Measurements from ENCODE around the gene CREG1.

The CREG1 gene

GRCh38 chr1:167548059-167548932 lies 5.3 kb downstream of the CREG1 start:
- no peak for TF ChIP-seq GATA2 (IDR thresholded peaks at IDR 0.05; ENCODE audit: low read depth, low read length)
- no peak for TF ChIP-seq GATA3 (IDR thresholded peaks at IDR 0.05; ENCODE audit: low read depth, low read length)

GRCh38 chr1:167546935-167547334 lies 6.6 kb downstream of the CREG1 start:
- TF ChIP-seq GATA3 (IDR thresholded peaks at IDR 0.05; ENCODE audit: low read depth, low read length) (no peak), GATA2 (IDR thresholded peaks at IDR 0.05; ENCODE audit: low read depth, low read length) (no peak)

GRCh38 chr1:167545349-167545748 lies 8.2 kb downstream of the CREG1 start:
- TF ChIP-seq GATA2 (IDR thresholded peaks at IDR 0.05; ENCODE audit: low read depth, low read length) = no peak
- no peak for TF ChIP-seq GATA3 (IDR thresholded peaks at IDR 0.05; ENCODE audit: low read depth, low read length)

GRCh38 chr1:167544447-167545093 lies 9.0 kb downstream of the CREG1 start:
- TF ChIP-seq GATA2 (IDR thresholded peaks at IDR 0.05; ENCODE audit: low read depth, low read length) = no peak
- no peak for TF ChIP-seq GATA3 (IDR thresholded peaks at IDR 0.05; ENCODE audit: low read depth, low read length)

GRCh38 chr1:167543199-167543990 lies 10.2 kb downstream of the CREG1 start:
- TF ChIP-seq GATA3 (IDR thresholded peaks at IDR 0.05; ENCODE audit: low read depth, low read length) (no peak), GATA2 (IDR thresholded peaks at IDR 0.05; ENCODE audit: low read depth, low read length) (no peak)

GRCh38 chr1:167542109-167543032 lies 11.2 kb downstream of the CREG1 start:
- TF ChIP-seq GATA2 (IDR thresholded peaks at IDR 0.05; ENCODE audit: low read depth, low read length) = no peak
- TF ChIP-seq GATA3 (IDR thresholded peaks at IDR 0.05; ENCODE audit: low read depth, low read length) = no peak

- TF ChIP-seq GATA2 (IDR thresholded peaks at IDR 0.05; ENCODE audit: low read depth, low read length) (no peak), GATA3 (IDR thresholded peaks at IDR 0.05; ENCODE audit: low read depth, low read length) (no peak)
These were observed 12.0 kb downstream of the CREG1 start for GRCh38 chr1:167541610-167542009.

GRCh38 chr1:167541003-167541402 lies 12.6 kb downstream of the CREG1 start:
- no peak for TF ChIP-seq GATA3 (IDR thresholded peaks at IDR 0.05; ENCODE audit: low read depth, low read length)
- no peak for TF ChIP-seq GATA2 (IDR thresholded peaks at IDR 0.05; ENCODE audit: low read depth, low read length)

GRCh38 chr1:167538657-167539056 lies 14.9 kb downstream of the CREG1 start:
- no peak for TF ChIP-seq GATA2 (IDR thresholded peaks at IDR 0.05; ENCODE audit: low read depth, low read length)
- TF ChIP-seq GATA3 (IDR thresholded peaks at IDR 0.05; ENCODE audit: low read depth, low read length) = no peak

- no peak for TF ChIP-seq GATA2 (IDR thresholded peaks at IDR 0.05; ENCODE audit: low read depth, low read length)
- TF ChIP-seq GATA3 (IDR thresholded peaks at IDR 0.05; ENCODE audit: low read depth, low read length) = no peak
These were observed 19.7 kb downstream of the CREG1 start for GRCh38 chr1:167533851-167534300.

GRCh38 chr1:167532964-167533824 lies 20.4 kb downstream of the CREG1 start:
- TF ChIP-seq GATA3 (IDR thresholded peaks at IDR 0.05; ENCODE audit: low read depth, low read length) (no peak), GATA2 (IDR thresholded peaks at IDR 0.05; ENCODE audit: low read depth, low read length) (no peak)

GRCh38 chr1:167532375-167532774 lies 21.2 kb downstream of the CREG1 start:
- TF ChIP-seq GATA2 (IDR thresholded peaks at IDR 0.05; ENCODE audit: low read depth, low read length) (no peak), GATA3 (IDR thresholded peaks at IDR 0.05; ENCODE audit: low read depth, low read length) (no peak)

Data from SH-SY5Y (cell line).